Activated CD4-positive, alpha-beta T cell treated with anti-CD3 and anti-CD28 coated beads for 4 hours (primary cell): Measurements from ENCODE around the gene ASB3.
A peak's percentile ranks its signal among the peaks of the same experiment; 100 is the strongest.
"Not testable (repeated sequence)": the region's sequence is repeated elsewhere in the genome, so short reads cannot be mapped to it uniquely, and the experiment has no call there.

Experiments
- DNase-seq, 2 donors: peaks; one replicate each; pipeline ENCODE4 v3.0.0-alpha.2; 2020

Gene ASB3

DNA sequence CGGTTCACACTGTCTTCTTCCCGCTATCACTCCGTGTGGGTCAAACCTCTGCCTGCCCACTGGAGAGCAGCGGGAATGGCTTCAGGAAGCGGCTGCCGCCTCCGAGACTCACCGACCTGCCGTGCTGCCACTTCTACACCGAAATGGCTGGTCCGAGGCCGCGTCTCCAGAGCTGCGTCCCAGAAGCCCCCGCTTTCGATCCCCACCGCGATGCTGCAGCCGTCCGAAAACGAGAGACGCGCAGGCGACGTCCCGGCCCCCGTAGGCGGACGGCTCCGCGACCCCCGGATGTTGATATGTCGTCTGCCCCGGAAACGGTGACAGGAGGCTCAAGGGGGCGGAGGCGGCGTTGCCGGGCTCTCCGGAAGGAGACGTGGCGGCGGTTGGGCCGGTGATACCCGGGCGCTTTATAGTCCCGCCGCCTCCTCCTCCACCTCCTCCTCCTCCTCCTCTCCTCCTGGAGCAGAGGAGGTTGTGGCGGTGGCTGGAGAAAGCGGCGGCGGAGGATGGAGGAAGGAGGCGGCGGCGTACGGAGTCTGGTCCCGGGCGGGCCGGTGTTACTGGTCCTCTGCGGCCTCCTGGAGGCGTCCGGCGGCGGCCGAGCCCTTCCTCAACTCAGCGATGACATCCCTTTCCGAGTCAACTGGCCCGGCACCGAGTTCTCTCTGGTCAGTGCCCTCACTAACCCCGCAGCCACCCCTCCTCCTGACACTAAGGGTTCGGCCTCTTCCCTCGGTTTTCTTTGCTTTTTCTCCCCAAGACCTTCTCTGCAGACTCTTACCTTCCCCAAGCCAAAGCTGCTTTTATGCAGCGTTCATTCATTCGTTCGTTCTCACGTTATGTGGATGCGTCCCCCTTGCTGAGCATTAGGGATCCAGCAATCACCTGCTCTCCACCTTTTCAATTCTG is at the start of gene ASB3, which contains the start of gene ERLEC1:
ASB3 (minus strand) TSS at position 249 of the 909 bp plus-strand sequence. CDS start 21,381 bp downstream, outside the sequence.
ERLEC1 (plus strand) TSS at position 340 of the 909 bp plus-strand sequence; CDS start at position 507, 167 bp downstream.
- DNase-seq = peak; percentile 78 to 82

DNA sequence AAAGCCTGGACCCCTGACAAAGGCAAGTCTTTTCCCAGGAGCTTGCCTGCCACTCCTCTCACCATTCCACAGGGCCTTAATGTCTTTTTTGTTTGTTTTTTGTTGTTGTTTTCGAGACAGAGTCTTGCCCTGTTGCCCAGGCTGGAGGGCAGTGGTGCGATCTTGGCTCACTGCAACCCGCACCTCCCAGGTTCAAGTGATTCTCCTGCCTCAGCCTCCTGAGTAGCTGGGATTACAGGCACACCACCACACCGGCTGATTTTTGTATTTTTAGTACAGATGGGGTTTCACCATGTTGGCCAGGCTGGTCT is 43.2 kb upstream of the ASB3 start:
- DNase-seq = not testable (repeated sequence)

GRCh38 chr2:53829273-53829979 is 42.7 kb upstream of the ASB3 start:
- no peak for DNase-seq

DNA sequence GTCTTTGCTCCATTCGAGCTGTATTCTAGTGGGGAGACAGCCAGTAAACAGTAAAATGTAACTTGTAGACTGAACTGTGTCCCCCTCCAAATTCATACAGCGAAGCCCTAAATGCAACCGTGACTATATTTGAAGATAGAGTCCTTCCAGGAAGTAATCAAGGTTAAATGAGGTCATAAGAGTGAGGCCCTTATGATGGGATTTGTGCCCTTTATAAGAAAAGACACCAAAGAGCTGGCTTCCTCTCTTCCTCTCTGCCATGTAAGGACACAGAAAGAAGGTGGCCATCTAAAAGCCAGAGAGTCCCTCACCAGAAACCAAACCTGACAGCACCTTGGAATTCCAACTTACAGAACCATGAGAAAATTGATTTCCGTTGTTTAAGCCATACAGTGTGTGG is 41.6 kb upstream of the ASB3 start:
- no peak for DNase-seq

DNA sequence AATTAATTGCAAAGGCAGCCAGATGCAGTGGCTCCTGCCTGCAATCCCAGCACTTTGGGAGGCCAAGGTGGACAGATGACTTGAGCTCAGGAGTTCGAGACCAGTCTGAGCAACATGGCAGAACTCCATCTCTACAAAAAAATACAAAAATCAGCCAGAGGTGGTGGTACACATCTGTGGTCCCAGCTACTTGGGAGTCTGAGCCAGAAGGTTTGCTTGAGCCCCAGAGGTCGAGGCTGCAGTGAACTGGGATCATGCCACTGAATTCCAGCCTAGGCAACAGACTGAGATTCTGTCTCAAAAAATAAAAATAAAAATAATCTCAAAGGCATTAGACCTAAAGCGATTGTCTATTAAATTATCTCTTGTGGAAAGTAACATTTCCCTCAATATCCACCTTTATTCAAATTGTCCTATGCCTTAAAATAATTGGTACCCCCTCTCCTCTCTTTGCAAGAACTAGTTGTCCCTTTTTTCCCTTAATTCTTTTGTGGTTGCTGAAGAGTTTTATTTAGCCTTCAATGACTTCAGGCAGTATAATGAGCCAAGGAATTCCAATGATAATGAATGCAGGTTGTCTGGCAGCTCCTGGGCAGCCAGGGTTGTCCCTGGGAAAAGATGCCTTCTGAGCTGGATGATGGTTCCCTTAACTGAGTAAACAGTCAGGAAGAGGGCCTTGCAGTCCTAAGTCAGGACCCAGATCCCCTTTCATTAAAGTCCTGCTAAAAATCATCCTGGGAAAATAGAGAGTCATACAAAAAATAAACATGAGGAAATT is 40.8 kb upstream of the ASB3 start:
- DNase-seq = no peak

- no peak for DNase-seq
Measured at GRCh38 chr2:53826587-53827397, 40.0 kb upstream of the ASB3 start.

DNA sequence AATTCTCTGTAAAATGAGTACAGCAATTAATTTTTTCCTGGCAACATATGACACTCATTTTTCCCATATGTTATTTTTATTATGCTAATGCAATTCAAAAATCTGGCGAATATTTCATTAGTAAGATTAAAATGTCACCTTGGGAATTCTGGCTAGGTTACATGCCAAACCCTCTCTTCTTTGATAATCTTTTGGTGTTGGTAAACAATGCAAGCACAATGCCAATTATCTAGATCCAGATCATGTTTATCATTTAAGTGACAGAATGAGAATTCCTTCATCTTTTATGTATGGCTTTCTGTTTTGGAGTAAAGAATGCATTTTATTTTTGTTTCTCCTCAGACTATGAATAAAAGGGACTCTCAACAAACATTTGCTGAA is 39.3 kb upstream of the ASB3 start:
- no peak for DNase-seq

DNA sequence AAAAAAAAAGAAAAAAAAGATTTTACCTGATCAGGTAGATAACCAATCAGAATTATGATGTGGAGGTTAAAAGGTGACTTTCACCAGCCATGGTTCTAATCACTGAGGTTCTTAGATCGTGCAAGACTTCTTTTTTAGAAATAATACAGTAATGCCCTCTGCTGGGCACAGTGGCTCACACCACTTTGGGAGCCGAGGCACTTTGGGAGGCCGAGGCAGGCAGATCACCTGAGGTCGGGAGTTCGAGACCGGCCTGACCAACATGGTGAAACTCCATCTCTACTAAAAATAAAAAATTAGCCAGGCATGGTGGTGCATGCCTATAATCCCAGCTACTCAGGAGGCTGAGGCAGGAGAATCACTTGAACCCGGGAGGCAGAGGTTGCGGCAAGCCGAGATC is 36.9 kb upstream of the ASB3 start:
- not testable (repeated sequence) for DNase-seq

- no peak for DNase-seq
Measured at GRCh38 chr2:53821810-53822209, 35.1 kb upstream of the ASB3 start.

DNA sequence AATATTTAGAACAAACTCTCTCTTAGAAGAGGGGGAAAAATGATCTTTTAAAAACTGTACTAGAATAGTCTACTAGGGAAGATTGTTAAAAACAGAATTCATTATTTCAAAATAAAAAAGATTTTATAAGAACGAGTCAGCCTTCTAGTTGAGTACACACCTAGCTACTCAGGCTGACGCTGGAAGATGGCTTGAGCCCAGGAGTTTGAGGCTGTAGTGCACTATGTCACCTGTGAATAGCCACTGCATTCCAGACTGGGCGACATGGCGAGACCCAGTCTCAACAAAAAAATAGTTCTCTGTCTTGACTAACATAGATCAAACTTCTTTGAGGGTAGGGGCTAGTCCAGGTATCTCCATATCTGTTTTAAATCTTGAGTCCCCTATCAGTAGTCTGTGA is 34.0 kb upstream of the ASB3 start:
- DNase-seq = no peak

DNA sequence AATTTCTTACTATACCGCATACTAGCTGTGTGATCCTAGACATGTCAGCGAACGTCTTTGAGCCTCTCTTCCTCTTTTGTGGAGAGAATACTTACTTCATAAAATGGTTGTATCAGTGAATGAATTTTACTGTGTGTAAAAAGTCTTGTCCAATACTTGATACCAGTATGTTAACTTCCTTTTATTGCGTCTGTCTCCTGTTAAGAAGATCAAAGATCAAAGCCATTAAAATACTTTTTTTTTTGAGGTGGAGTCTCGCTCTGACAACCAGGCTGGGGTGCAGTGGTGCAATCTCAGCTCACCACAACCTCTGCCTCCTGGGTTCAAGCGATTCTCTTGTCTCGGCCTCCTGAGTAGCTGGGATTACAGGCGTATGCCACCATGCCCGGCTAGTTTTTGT is 33.3 kb upstream of the ASB3 start:
- DNase-seq = no peak

GRCh38 chr2:53819634-53820033 is 32.9 kb upstream of the ASB3 start:
- no peak for DNase-seq

DNA sequence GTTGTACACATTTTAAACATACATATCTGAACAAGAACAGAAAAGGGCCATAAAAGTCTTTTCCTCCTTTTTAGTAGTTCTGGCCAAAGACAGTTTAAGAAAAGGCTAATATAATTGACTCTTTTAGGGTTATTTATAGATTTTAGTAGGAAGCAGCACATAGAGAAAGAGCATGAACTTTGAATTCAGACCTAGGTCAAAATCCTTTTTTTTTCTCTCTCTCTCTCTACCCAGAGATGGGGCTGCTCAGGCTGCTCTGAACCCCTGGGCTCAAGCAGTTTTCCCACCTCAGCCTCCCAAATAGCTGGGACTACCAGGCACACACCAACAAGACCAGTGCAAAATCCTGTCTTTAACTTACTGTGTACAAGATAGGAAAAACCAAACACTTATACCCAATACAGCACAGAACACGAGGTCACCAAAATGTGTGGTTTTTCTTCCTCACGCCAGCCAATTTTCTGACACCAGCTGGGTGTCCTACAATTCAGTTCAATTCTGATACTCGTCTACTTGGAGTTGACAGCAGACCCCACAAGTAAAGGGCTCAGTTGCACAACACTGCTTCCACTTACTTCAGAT is 32.2 kb upstream of the ASB3 start:
- no peak for DNase-seq

- DNase-seq = no peak
Measured at GRCh38 chr2:53813151-53813550, 26.4 kb upstream of the ASB3 start.

GRCh38 chr2:53811601-53812000 is 24.8 kb upstream of the ASB3 start:
- no peak for DNase-seq

- no peak for DNase-seq
Measured at GRCh38 chr2:53802617-53803151, 15.9 kb upstream of the ASB3 start.

DNA sequence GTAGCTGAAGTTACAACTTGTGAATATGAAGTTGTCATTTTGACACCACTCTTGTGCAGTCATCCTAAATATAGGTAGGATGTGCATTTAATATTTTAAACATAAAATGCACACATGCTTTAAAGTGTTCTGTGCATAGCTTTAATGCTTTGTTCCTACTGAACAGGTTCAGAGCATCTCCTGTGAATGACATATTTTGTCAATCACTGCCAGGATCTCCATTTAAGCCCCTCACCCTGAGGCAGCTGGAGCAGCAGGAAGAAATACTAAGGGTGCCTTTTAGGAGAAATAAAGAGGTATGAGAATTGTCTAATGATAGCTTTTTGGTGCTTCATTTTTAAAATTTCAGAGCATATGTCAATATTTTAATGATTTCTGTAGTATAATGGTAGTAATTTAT is 14.8 kb upstream of the ASB3 start:
- no peak for DNase-seq

DNA sequence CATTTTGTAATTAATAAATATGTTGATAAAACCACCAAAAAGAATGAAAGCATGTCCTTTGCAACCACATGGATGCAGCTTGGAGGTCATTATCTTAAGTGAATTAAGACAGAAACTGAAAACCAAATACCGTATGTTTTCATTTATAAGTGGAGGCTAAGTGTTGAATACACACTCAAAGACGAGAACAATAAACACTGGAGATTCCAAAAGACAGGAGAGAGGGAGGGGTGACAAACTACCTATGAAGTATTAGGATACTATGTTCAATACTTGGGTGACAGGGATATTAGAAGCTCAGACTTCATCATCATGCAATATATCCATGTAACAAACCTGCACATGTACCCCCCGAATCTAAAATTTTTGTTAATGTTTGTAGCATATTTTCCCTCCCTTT is 7.1 kb upstream of the ASB3 start:
- DNase-seq = no peak

- DNase-seq = no peak
Measured at GRCh38 chr2:53793261-53793660, 6.5 kb upstream of the ASB3 start.

- DNase-seq = peak; percentile 13 to 24
Measured at GRCh38 chr2:53787614-53788289, 999 bp upstream of the ASB3 start.

GRCh38 chr2:53786352-53786704 is 425 bp downstream of the ASB3 start:
- peak; percentile 14 to 18 for DNase-seq
